ENCODE measurements around the gene DPY19L3.

DNA sequence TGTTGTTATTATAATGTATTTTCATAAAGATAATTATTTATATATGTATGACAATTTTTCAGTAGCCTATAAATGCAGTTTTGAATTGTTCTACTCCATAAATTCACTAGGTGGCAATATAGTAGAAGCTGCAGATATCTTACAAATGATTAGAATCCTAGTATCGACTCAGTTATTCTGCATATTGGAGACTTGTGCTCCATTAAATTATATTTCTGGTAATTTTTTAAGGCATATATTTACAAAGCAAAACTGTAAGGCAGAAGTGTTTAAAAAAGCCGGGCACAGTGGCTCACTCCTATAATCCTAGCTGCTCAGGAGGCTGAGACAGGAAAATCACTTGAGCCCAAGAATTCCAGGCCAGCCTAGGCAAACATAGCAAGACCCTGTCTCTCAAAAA is 58.7 kb downstream of the DPY19L3 start:
- TF ChIP-seq, protein P1, sequence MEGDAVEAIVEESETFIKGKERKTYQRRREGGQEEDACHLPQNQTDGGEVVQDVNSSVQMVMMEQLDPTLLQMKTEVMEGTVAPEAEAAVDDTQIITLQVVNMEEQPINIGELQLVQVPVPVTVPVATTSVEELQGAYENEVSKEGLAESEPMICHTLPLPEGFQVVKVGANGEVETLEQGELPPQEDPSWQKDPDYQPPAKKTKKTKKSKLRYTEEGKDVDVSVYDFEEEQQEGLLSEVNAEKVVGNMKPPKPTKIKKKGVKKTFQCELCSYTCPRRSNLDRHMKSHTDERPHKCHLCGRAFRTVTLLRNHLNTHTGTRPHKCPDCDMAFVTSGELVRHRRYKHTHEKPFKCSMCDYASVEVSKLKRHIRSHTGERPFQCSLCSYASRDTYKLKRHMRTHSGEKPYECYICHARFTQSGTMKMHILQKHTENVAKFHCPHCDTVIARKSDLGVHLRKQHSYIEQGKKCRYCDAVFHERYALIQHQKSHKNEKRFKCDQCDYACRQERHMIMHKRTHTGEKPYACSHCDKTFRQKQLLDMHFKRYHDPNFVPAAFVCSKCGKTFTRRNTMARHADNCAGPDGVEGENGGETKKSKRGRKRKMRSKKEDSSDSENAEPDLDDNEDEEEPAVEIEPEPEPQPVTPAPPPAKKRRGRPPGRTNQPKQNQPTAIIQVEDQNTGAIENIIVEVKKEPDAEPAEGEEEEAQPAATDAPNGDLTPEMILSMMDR (IDR thresholded peaks at IDR 0.05; ENCODE audit: insufficient read depth, low read length, poor library complexity, severe bottlenecking) = peak; percentile 15
- TF ChIP-seq EZH2phosphoT487 (conservative IDR thresholded peaks at IDR 0.05; ENCODE audit: low read length) = no peak

Data from SU-DHL-6 (cell line).